Upper lobe of right lung (tissue), 1 donor: ENCODE results near the gene OR6C76. TPM values are rescaled to one million over a fixed set of nuclear protein-coding genes. Genes with fewer than 3 reads are reported as not detected.
"Not testable (repeated sequence)": the region's sequence is repeated elsewhere in the genome, so short reads cannot be mapped to it uniquely, and the experiment has no call there.

Experiments used
- ATAC-seq: fragments of 200-7000 bp; cut with Tn5 transposase; one replicate; pipeline ENCODE4 v1.9.1; 2020; ENCODE audit warnings: mild to moderate bottlenecking, moderate library complexity
- DNase-seq: peaks from one replicate; pipeline ENCODE4 v3.0.0-alpha.2; 2020
- H3K27ac ChIP-seq: fragments of 200-600 bp; one replicate; pipeline ENCODE4 v1.8.0; 2022
- H3K27me3 ChIP-seq: fragments of 200-600 bp; one replicate; pipeline ENCODE4 v1.8.0; 2022; ENCODE audit warnings: mild to moderate bottlenecking
- H3K36me3 ChIP-seq: fragments of 200-600 bp; one replicate; pipeline ENCODE4 v1.8.0; 2022
- H3K4me1 ChIP-seq: fragments of 200-600 bp; one replicate; pipeline ENCODE4 v1.8.0; 2022
- H3K4me3 ChIP-seq: fragments of 200-600 bp; one replicate; pipeline ENCODE4 v1.8.0; 2022; ENCODE audit warnings: mild to moderate bottlenecking
- H3K9me3 ChIP-seq: fragments of 200-600 bp; one replicate; pipeline ENCODE4 v1.8.0; 2022
- CTCF ChIP-seq: fragments of 200-600 bp; IDR thresholded peaks from one replicate; pipeline ENCODE4 v1.8.0; 2022; ENCODE audit warnings: antibody characterized with exemption
- intact Hi-C: fragments of 100-400 bp; cut with DNase I; formaldehyde crosslinking; loops from one replicate; pipeline ENCODE4 v1.11.0; 2022
- total RNA-seq: library from RNA; stranded (reverse); fragmentation: NEBNext Ultra II Directional; extraction: Animal tissue kit (Norgen Biotek cat#: 25700); gene quantifications from one replicate; pipeline ENCODE4 v1.2.1, GENCODE V29; 2021
- donor health status: DM: no; HTN: yes; CAD: no; lungs with severe emphysema.

Gene OR6C76
- total RNA-seq, 1 donor from 2014 or later, result not detected

GRCh38 chr12:55448825-55449224 is 22.8 kb downstream of the OR6C76 start:
- H3K36me3 ChIP-seq, result no peaks in the 10 kb centered on the region
- intact Hi-C loops, result no loop called here
- H3K4me1 ChIP-seq, result no peaks in the 10 kb centered on the region
- TF ChIP-seq CTCF, result no peak
- no peak overlapping the region for H3K4me3 ChIP-seq
- ATAC-seq, result no peak
- DNase-seq, result no peak
- no peaks in the 10 kb centered on the region for H3K9me3 ChIP-seq
- H3K27me3 ChIP-seq, result no peaks in the 10 kb centered on the region
- H3K27ac ChIP-seq, result no peak overlapping the region

GRCh38 chr12:55464926-55465325 is 38.9 kb downstream of the OR6C76 start:
- H3K4me3 ChIP-seq, H3K27ac ChIP-seq, intact Hi-C loops, H3K27me3 ChIP-seq, DNase-seq, ATAC-seq, H3K9me3 ChIP-seq, H3K4me1 ChIP-seq, H3K36me3 ChIP-seq: not testable (repeated sequence)

DNA sequence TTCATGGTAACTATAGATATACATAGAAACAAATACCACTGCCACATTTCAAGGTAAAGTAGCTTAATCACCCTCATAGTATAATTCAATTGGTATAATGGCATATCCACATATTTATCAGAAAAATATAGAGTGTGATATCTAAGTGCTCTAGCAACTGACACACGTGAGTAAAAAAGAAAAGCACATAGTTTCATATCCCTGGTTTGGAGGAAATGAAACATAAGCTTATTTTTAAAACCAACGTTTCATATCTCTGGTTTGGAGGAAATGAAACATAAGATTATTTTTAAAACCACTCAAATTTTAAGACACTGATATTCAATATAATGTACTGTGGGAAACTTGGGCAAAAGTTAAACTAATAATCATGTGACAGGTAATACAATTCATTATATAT is 41.8 kb downstream of the OR6C76 start:
- H3K27me3 ChIP-seq, result no peaks in the 10 kb centered on the region
- ATAC-seq, result no peak
- no peak overlapping the region for H3K4me3 ChIP-seq
- no peak for DNase-seq
- no peak overlapping the region for H3K27ac ChIP-seq
- H3K36me3 ChIP-seq, result no peaks in the 10 kb centered on the region
- no peaks in the 10 kb centered on the region for H3K9me3 ChIP-seq
- H3K4me1 ChIP-seq, result no peaks in the 10 kb centered on the region
- no peak for TF ChIP-seq CTCF
- intact Hi-C loops, result no loop called here

DNA sequence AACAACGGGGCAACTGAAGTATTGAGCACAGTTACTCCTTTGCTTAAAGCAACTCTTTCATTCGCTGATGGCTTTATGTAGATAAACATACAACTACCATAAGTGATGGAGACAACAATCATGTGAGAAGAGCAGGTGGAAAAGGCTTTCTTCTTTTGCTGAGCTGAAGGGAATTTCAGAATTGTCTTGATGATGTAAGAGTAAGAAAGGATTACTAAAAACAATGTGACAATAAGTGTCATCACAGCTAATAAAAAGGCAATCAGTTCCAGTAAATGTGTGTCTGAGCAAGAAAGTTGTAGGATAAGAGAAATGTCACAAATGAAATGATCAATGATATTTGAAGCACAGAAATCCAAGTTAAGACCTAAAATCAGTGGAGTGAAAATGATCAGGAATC is 43.2 kb downstream of the OR6C76 start:
- TF ChIP-seq CTCF, result no peak
- Histone ChIP-seq H3K27me3 (no peaks in the 10 kb centered on the region), H3K4me3 (no peak overlapping the region), H3K27ac (no peak overlapping the region), H3K9me3 (no peaks in the 10 kb centered on the region), H3K36me3 (no peaks in the 10 kb centered on the region), H3K4me1 (no peaks in the 10 kb centered on the region)
- DNase-seq (no peak), ATAC-seq (no peak)
- intact Hi-C loops, result no loop called here

DNA sequence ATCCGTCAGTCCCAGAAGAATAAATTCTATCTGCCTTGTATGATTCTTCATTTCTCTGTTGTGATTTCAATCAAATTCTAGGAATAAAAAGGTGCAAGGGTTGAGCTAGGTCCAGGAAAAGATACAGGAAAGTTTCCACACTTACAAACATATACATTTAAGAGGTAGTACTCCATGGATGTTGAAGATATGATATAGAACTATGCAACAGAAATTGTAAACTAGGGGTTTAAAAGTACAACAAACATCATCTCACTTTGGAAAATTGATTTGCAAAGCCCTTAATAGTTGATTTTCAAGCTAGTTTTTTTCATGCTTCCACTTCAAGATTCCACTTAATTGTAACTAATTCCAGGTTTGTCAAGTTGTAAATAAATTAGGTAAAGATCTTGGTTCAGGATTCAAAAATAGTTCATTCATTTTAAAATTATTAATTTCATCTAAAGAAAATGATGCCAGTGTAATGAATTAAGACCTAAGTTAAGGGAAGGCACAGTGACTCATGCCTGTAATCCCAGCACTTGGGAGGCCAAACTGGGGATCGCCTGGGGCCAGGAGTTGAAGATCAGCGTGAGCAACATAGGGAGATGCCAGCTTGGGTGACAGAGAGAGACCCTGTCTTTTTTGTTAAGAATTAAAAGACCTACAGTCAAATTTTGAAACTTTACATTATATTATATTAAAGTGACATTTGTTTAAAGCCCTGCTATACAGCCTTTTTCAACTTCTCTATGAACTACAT is 44.2 kb downstream of the OR6C76 start, which contains the start of gene OR6C70:
TSS of gene OR6C70 (minus strand) at position 51 of the 742 bp plus-strand sequence. CDS start at position 51, 0 bp downstream.
- TF ChIP-seq CTCF, result no peak
- Histone ChIP-seq H3K4me3 (no peak within 1 kb of the TSS), H3K36me3 (no peaks in the 10 kb centered on the region), H3K4me1 (no peaks in the 10 kb centered on the region), H3K27ac (no peak within 1 kb of the TSS), H3K27me3 (no peaks in the 10 kb centered on the region), H3K9me3 (no peaks in the 10 kb centered on the region)
- intact Hi-C loops, result no loop called here
- DNase-seq (no peak), ATAC-seq (no peak)

GRCh38 chr12:55472264-55472663 is 46.2 kb downstream of the OR6C76 start:
- H3K4me1 ChIP-seq, result no peaks in the 10 kb centered on the region
- intact Hi-C loops, result no loop called here
- no peak for DNase-seq
- no peaks in the 10 kb centered on the region for H3K36me3 ChIP-seq
- no peak for ATAC-seq
- TF ChIP-seq CTCF, result no peak
- H3K27me3 ChIP-seq, result no peaks in the 10 kb centered on the region
- no peak overlapping the region for H3K27ac ChIP-seq
- H3K9me3 ChIP-seq, result no peaks in the 10 kb centered on the region
- H3K4me3 ChIP-seq, result no peak overlapping the region

Other genes with a start within 250 kb of the OR6C76 start
- not detected for gene OR10A7, start 205.2 kb upstream of the OR6C76 start, total RNA-seq
- not detected for gene OR6C74, start 181.6 kb upstream of the OR6C76 start, total RNA-seq
- not detected for gene OR6C6, start 129.7 kb upstream of the OR6C76 start, total RNA-seq
- not detected for gene OR6C1, start 111.9 kb upstream of the OR6C76 start, total RNA-seq
- not detected for gene OR6C3, start 95.5 kb upstream of the OR6C76 start, total RNA-seq
- not detected for gene OR6C75, start 63.3 kb upstream of the OR6C76 start, total RNA-seq
- gene OR6C65, start 25.7 kb upstream of the OR6C76 start, total RNA-seq, result not detected
- gene OR6C2, start 17.8 kb downstream of the OR6C76 start, total RNA-seq, result not detected
- not detected for gene OR6C70, start 43.9 kb downstream of the OR6C76 start, total RNA-seq
- not detected for gene OR6C68, start 66.1 kb downstream of the OR6C76 start, total RNA-seq
- not detected for gene OR6C4, start 123.3 kb downstream of the OR6C76 start, total RNA-seq
- gene OR2AP1, start 146.2 kb downstream of the OR6C76 start, total RNA-seq, result not detected
- not detected for gene OR10P1, start 210.6 kb downstream of the OR6C76 start, total RNA-seq